Fibroblast of the aortic adventitia (primary cell): Measurements from ENCODE around the gene SAP25. TPM values are rescaled to one million over a fixed set of nuclear protein-coding genes. Genes with fewer than 3 reads are reported as not detected.
"Not testable (repeated sequence)": the region's sequence is repeated elsewhere in the genome, so short reads cannot be mapped to it uniquely, and the experiment has no call there.

ENCODE experiments used
- DNase-seq: peaks from one replicate; pipeline ENCODE4 v3.0.0-alpha.2; 2010; ENCODE audit warnings: low read depth
- H3K4me3 ChIP-seq: 2 replicates; pipeline ENCODE4 v1.5.1; 2011; ENCODE audit warnings: low read depth, mild to moderate bottlenecking, control low read depth, low read length, moderate library complexity
- total RNA-seq: library from RNA; depleted of rRNA; stranded (reverse); fragments of >200 nt; gene quantifications from 2 replicates; pipeline ENCODE4 v1.2.3, GENCODE V29; 2012; ENCODE audit warnings: low replicate concordance
- TF ChIP-seq, protein P1 (sequence below): IDR thresholded peaks from 2 replicates; pipeline ENCODE4 v1.5.1; 2011; ENCODE audit warnings: mild to moderate bottlenecking, low read length, control low read depth, inconsistent platforms; ENCODE audit not compliant: insufficient read depth

Gene SAP25
- total RNA-seq, 1 donor: not detected

DNA sequence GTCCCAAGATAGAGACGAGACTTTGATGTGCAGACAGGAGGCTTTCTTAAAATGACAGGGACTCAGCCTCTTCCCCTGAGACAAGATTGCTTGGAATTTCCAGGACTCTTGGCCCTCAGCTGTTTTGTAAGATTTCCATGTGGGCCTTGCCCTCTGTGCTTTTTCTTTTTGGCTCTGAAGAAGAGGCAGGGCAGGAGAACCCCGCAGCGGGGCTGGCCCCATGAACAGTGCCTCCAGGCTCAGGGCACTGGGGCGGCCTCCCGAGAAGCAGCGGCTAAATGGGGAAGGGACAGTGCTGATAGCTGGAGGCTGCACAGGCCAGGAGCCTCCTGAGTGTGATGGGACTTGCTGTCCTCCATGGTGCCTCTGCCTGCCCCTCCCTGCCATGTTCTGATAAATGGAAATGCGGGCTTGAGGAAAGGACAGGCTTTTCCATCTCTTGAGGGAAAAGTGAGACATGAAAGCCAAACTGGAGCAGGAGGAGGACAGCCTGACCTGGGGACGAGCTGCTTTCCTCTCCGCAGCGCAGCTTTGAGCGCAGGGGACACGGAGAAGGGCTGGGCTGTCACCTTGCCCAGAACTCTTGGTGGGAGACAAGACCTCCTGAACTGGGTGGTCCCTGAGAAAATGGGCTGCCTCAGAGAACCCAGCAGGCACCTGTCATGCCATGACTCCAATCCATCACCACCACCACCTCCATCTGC, 12.1 kb downstream of the SAP25 start:
- DNase-seq: no peak
- H3K4me3 ChIP-seq: no peak overlapping the region
- TF ChIP-seq, protein P1, sequence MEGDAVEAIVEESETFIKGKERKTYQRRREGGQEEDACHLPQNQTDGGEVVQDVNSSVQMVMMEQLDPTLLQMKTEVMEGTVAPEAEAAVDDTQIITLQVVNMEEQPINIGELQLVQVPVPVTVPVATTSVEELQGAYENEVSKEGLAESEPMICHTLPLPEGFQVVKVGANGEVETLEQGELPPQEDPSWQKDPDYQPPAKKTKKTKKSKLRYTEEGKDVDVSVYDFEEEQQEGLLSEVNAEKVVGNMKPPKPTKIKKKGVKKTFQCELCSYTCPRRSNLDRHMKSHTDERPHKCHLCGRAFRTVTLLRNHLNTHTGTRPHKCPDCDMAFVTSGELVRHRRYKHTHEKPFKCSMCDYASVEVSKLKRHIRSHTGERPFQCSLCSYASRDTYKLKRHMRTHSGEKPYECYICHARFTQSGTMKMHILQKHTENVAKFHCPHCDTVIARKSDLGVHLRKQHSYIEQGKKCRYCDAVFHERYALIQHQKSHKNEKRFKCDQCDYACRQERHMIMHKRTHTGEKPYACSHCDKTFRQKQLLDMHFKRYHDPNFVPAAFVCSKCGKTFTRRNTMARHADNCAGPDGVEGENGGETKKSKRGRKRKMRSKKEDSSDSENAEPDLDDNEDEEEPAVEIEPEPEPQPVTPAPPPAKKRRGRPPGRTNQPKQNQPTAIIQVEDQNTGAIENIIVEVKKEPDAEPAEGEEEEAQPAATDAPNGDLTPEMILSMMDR: no peak

DNA sequence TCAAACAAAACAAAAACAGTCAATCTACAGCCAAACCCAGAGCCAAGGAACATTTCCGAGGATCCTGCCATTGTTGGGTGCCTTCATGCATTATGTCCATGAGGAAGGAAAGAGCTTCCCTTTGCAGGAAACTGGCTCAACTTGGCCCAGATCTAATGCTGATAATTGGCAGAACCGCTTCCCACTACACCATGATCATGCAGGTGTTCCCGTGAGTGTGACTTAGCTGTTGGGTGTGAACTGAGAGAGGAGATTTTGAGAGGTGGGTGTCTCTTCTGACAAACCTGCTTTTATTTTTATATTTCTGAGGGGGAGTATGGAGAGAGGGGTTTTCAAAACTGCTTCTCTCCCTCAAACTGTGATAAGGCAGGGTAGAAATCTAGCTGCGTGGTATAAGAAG, 14.6 kb downstream of the SAP25 start:
- no peak for DNase-seq
- no peak overlapping the region for H3K4me3 ChIP-seq
- TF ChIP-seq, protein P1: no peak

DNA sequence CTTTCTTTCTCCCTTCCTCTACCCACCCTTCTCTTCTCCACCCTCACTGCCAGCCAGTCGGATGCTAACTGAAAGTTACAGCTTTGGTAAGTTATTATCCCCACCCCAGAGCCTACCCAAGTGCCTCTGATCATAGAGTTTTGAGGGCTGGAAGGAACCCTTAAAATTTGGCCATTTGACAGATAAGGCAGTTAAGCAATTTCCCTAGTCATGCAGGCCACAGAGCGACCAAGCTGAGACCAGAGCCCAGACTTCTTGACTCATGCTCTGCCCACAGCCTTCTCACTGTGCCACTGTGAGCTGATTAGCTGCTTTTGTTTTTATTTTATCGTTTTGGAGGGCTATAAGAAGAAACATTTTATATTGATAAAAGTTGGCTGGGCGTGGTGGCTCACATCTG, 17.2 kb downstream of the SAP25 start:
- DNase-seq: peak; percentile 76
- H3K4me3 ChIP-seq: no peak overlapping the region
- TF ChIP-seq, protein P1: no peak

DNA sequence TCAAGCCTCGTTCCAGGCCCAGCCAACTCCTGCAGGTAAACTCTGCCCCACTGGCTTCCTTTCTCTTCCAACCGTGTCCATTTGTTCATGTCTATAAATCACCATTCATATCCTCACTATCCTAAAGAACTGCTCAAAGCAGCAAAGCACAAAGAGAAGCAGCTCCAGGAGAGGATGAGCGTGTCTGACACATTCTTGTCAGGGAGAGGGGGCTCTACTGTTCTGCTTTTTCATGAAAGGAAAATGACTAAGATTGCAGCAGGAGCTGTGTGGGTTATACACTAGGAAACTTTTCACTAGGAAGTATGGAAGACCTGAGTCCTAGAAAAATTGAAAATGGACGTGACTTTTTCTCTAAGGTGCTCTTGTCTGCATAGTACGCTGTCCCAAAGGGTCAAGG, 18.0 kb downstream of the SAP25 start:
- no peak overlapping the region for H3K4me3 ChIP-seq
- DNase-seq: no peak
- TF ChIP-seq, protein P1: no peak

DNA sequence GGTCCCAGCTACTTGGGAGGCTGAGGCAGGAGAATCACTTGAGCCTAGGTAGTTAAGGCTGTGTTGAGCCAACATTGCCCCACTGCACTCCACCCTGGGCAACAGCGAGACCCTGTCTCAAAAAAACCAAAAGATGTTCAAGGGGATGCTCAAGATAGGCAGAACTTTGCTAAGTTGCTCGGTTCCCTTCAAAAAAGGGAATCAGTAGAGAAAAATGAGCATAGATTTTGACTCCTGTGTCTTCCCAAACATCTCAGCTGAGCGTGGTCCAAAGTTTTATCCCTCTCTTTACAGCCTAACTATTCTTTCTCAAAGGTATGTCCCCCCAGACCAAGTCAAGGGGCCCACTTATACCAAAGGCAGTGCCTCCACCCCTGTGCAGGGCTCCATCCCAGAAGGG, 20.7 kb downstream of the SAP25 start:
- TF ChIP-seq, protein P1: no peak
- DNase-seq: no peak
- H3K4me3 ChIP-seq: no peak overlapping the region

DNA sequence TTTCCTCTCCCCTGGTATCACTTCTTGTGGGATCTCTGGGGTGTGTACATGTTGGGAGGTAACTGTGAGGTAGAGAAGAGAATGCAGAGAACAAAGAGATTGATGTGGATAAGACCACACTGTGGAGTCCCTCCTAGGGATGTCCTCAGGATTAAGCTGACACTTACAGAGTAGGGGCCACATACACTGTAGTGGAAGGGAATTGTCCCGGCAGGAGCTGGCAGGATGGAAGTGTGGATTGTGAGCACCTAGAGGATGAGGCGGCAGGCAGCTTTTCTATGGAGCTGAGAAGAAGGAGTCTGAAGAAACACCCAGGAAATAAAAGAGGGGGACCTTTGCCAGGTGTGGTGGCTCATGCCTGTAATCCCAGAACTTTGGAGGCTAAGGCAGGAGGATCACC, 21.2 kb downstream of the SAP25 start:
- TF ChIP-seq, protein P1: no peak
- no peak for DNase-seq
- no peak overlapping the region for H3K4me3 ChIP-seq

DNA sequence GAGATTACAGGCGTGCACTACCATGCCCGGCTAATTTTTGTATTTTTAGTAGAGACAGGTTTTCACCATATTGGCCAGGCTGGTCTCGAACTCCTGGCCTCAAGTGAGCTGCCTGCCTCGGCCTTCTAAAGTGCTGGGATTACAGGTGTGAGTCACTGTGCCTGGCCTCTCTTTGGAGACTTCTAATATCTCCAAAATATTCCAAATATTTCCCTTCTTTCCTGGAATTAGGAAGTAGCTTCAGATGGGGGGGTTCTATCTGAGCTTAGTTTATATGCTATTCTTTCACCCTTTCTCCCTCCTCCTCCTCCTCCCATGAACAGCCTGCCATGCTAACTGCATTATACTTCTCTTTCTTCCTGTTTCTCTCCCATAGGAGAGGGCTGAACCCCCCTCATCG, 25.3 kb downstream of the SAP25 start:
- not testable (repeated sequence) for H3K4me3 ChIP-seq
- DNase-seq: peak; percentile 47
